GM21576 (cell line): ENCODE data around the gene CSPG4.
"Not testable (repeated sequence)": the region's sequence is repeated elsewhere in the genome, so short reads cannot be mapped to it uniquely, and the experiment has no call there.

Experiments used
- ATAC-seq: cut with Tn5 transposase; IDR thresholded peaks from one replicate; pipeline ENCODE4 v1.9.1; 2021; ENCODE audit warnings: mild to moderate bottlenecking, moderate library complexity; ENCODE audit not compliant: unreplicated experiment

CSPG4 gene

DNA sequence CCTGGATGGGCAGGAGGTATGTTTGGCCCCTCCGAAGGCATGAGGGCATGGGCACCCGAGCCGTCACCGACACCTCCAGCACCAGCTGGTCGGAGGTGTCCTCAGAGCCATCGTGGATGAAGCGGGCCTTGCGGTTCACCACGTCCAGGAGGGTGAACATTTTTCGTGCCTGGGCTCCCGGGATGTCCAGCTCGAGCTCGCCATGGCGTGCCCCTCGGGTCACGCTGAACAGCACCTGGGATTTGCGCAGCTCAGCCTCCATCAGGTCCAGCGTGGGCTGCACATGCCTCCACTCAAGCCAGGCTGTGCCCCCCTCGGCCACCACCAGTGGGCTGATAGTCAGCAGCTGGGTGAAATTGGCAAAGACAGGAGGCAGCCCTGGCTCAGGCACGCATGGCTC lies 23.2 kb downstream of the CSPG4 start:
- not testable (repeated sequence) for ATAC-seq

DNA sequence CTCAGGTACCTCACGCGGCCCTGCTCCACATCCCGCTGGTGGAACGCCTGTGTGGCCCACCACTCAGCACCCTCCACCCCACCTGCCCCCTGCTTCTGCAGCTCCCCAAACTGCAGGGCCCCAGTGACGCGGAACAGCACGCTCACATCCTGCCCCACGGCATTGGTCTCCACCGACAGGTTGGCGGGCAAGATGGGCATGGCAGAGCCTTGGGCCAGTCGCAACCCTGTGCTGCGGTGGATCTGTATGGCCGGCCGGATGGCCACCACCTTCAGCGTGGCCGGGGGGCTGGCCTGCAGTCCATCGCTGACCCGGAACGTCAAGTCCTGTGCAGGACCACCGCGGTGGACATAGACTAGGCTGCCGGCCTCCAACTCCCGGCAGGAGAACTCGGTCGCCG lies 23.8 kb downstream of the CSPG4 start:
- ATAC-seq = no peak

DNA sequence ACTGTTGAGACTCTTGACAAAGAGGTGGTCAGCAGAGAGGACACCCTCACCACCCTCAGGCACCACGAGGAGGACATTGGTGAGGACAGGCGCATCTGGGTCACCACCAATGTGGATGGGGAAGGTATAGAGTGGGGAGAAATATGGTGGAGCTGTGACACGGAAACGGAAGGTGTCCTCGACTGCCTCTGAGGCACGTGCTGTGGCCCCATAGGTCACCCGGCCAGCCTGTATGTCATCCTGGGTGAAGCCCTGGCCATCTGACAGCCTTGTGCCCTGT lies 24.4 kb downstream of the CSPG4 start:
- no peak for ATAC-seq

DNA sequence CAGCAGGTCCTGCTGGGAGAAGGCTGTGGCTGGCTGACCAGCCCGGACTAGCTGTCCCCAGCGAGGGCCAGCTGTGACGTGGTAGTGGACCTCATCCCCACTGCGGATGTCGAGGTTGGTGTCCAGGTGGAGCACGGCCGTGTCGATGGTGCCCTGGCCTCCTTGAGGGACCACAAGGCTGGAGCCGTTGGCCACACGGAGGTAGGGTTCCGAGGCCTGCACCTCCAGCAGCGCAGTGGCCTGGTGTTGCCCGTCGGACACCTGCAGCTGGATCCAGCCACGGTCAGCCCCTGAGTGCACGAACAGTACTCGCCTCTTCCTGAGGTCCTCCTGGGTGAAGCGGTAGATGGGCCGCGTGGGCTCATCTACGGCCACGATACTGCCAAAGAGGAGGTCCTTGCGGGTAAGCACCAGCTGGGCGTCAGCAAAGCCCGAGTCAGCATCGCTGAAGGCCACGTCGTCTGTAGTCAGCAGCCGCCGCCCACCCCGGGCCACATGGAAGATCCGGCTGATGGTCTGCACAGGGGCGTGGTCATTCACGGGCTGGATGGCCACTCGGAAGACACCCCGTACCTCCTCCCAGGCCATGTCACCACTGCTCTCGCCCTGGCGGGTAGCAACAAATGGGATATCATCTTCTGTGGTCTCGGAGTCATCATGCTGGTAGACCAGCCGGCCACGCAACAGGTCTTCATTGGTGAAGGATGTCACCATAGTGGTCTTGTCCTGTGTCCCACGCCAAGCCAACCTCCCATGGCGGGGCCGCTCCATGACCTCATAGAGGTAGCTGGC lies 25.0 kb downstream of the CSPG4 start:
- no peak for ATAC-seq

DNA sequence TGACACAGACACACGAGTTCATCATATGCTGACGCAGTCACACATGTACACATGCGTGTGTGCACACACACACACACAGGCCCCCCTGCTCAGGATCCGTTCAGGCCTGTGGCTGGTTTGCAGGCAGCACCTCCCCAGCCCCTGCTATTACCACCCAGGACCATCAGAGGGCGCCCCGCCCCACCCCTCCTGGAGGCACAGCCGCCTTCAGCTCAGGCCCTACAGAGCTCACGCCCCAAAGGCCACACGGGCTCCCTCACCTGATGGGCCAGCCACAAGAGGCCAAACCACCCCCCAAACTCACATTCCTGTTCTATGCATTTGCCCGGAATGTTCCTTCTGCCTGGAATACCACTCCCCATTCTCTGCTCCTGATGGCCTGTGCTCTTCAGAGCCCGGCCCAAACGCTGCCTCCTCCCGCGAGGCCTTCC lies 26.4 kb downstream of the CSPG4 start:
- not testable (repeated sequence) for ATAC-seq

DNA sequence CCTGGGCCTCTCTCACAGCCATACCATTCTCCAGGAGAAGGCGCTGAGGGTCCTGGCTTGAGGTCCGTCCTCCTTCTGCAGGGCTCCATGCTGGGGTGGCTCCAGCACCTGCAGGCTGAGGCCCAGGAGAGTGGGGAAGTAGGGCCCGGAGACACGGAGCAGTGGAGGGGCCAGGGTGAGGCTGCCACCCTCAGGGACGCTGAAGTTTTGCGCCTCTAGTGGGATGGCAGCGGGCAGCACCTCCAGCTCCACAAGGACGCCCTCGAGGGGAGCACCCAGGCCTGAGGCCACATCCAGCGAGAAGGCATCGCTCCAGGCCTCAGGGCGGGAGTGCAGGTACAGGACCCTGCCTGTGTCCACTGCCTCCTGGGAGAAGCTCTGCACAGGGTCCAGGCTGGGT lies 27.5 kb downstream of the CSPG4 start:
- no peak for ATAC-seq

DNA sequence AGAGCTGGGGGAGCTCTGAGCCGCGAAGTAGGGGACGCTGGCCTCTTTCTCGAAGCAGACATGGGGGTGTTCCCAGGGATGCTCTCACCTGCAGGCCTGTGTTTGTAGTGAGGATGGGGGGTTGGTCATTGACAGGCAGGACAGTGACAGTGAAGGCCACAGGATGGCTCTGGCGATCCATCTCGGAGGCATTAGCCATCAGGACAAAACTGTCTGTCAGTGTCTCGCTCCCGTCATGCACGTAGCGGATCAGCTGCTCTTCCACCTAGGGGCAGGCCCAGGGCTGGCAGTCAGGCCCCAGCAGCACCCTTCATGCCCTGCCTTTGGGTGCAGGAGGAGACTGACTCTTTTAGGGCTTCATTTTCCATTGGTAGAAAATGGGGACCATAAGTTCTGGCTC lies 28.0 kb downstream of the CSPG4 start:
- no peak for ATAC-seq

DNA sequence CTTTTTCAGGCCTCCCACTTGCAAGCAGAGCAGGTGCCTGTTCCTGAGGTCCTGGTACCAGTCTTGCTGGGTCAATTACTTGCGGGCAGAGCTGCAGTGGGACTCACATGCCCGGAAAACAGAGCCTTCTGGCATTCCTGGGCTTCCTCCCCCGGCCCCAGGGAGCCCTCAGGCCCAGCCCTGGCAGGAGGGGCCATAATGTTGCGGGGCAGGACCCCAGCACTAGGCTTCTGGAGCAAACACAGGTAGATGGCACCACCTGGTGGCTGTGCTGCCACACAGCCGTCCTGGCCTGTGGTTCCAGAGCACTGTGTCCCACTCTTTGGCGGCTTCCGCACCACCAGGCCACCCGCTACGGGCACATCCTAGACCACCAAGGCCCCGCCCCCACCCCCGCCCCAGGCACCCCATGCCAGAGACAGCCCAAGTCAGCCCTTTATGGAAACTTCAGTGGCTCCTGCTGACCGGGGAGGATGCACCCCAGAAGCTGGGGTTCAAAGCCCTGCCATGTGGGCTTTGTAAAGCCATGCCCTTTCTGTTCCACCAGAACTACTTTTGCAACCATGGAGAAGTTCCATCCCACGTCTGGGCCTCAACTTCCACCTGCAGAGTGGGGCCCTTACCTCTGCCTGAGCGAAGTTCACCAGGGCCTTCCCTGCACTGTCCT lies 28.9 kb downstream of the CSPG4 start:
- not testable (repeated sequence) for ATAC-seq

DNA sequence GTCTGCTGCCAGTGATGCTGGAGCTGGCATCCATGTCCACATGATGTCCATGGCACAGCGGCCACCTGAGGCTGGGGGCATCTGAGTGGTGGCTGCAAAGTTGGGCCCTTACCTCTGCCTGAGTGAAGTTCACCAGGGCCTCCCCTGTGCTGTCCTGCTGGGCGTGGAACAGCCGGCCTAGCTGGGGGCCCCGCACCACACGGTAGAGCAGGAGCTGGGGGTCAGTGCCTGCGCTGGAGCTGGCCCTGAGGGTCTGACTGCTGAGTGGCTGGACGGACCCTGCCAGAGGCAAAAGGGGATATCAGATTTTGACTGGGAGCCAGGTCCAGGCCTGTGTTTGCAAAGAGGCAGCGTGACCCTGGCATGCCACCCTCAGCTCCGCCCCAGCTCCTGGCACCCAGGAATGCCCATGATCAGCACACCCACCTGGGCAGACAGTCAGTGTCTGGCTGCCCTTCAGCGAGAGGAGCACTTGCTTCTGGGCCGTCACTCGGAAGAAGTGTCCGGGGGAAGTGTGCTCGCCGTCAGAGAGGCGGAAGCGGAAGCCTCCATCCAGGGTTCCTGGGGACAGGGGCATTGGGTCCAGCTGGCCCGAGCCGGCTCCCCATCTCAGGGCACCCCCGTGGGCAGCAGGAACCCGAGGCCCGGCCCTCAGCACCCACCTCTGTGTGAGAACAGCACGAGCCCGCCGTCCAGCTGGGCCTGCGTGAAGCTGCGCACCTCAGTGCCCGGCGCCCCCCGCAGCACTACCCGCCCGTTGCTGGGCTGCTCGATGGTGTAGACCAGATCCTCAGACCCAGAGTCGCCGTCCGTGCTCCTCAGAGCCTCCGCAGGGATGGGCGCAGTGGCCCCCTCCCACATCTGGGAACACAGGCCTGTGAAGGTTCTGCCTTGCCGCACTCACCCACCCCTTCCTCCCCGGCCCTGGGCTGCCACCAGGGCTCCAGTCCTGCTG lies 30.2 kb downstream of the CSPG4 start:
- no peak for ATAC-seq

DNA sequence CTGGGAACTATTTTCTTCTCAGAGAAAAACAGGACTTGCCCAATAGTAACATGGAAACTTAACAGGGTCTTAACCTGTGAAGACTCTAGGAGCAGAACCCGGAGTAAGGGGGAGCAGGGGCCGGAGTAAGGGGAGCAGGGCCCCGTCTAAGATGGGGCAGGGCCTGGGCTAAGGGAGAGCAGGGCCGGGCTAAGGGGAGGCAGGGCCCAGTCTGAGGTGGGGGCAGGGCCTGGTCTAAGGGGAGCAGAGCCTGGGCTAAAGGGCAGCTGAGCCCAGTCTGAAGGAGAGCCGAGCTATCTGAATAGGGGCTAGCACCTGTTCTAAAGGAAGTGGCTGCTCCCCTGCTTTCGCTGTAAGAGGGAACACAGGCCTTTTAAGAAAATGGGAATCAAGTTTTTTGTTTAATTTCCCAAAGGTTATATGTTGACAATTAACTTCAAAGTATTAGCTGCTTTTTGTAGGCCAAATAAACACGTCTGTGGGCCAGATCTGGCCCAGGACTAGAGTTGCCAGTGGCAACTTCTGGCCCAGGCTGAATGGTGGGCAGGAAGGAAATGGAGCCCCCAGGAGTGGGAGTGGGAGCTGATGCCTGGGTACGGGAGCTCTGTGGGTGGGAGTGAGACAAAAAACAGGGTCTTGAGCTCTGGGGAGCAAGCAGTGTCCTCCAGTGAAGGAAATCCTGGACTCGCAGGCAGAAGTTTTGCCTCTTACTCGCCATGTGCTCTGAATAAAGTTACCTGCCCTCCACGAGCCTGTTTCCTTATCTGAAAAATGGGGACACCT lies 32.5 kb downstream of the CSPG4 start:
- no peak for ATAC-seq

DNA sequence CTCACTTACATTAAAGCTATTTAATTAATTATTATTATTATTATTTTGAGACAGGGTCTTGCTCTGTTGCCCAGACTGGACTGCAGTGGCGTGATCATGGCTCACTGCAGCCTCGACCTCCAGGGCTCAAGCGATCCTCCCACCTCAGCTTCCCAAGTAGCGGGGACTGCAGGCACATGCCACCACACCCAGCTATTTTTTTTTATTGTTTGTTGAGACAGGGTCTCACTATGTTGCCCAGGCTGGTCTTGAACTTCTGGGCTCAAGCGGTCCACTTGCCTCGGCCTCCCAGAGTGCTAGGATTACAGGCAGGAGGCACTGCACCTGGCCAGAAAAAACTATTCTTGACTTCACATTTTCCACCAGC lies 34.3 kb downstream of the CSPG4 start:
- ATAC-seq = not testable (repeated sequence)

DNA sequence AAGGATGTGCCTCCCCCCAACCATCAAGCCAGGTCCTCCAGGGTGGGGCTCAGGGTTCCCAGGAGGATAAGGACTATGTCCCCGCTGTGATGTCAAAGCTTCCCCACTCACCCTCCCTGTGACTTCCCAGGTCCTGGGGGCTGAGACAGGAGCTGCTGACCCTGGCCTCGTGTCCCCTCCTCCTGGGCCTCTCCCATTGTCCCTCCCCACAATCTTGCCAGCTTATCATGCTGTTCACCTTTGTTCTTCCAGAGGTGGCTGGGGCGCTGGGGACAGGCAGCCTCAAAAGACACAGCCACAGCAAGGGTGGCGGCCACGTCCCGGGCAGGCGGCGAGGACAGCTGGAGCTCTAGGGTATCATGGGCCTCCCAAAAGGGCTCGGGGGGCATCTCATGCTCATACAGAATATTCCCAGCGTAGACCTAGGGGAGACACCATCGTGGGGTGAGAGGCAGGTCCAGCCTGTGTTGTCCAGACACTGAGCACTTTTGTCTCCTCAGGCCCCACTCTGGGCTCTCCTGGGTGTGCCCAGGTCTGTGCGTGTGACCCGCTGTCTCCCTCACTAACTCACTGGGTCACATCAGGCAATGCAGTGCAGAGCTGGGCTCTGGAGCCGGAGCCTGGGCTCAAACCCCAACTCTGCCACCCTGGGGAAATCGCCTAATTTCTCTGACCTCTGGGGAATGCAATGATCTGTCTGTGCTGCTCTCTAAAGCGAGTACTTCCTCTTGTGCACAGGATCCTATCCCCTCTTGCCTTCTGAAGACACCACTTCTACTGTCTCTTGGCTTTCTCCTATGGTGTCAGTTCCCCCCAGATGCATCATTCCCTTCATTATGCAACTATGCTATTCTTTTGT lies 35.0 kb downstream of the CSPG4 start:
- ATAC-seq = no peak

DNA sequence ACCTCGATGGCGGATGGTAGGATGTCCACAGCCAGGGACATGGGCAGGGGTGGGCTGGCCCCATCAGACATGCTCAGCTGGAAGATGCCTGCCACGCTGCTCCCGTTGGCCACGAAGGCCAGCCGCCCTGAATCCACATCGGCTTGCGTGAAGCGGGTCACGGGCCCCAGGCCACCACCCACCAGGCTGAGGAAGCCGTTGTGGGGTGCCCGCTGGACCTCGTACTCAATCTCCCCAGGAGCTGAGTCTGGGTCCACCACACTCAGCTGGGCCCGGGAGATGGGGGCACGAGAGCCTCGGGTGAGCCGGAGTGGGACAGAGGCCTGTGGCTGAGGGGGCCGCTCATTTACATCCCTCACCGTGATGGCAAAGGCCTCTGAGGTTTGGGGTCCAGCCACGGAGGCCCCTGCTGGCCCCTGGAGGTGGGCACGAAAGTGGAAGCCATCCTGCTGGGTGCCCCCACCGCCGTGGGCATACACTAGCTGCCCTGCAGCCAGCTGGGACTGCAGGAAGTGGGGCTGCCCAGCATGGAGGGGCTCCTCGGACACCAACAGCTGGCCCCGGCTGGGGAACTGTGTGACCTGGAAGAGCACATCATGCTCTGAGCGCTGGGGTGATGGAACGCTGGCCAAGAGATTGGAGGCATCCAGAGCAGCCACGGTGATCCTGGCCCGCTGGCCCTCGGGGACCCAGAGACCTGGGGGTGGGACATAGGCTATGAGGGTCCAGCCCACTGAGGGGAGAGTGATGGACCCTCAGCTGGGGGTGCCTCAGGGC lies 35.8 kb downstream of the CSPG4 start:
- ATAC-seq = no peak

DNA sequence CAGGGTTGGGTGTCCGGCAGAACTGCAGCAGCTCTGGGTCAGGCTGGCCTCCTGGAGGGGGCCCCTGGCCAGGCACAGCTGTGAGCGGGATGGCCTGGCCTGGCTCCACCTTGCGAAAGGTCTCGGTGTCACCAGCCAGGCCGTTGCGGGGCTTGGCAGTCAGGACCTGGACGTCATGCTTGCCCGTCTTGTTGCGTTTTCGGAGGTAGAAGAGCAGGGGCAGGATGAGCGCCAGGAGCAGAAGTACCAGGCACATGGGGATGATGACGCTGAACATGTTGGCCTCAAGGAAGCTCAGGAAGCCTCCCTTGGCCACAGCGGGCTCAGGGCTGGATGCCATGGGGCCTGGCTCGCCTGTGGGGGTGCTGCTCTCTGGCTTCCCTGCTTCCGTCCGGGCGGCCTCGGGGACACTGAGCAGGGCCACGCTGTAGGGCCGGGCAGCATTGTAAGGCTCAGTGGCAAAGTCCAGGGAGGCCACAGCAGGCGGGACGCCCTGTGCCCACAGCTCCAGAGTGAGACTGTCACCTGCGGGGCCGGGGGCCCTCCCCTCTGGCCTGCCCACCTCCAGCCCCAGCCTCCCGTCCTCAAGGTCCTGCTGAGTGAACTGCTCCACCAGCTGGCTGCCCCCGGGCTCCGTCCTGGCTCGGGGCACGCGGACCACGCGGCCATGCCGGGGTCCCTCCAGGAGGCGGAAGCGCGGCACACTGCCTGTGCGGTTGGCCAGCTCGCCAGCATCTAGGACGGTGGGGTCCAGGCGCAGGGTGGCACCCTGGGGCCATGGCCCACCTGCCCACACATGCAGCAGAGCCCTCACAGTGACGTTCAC lies 36.9 kb downstream of the CSPG4 start:
- ATAC-seq = no peak

DNA sequence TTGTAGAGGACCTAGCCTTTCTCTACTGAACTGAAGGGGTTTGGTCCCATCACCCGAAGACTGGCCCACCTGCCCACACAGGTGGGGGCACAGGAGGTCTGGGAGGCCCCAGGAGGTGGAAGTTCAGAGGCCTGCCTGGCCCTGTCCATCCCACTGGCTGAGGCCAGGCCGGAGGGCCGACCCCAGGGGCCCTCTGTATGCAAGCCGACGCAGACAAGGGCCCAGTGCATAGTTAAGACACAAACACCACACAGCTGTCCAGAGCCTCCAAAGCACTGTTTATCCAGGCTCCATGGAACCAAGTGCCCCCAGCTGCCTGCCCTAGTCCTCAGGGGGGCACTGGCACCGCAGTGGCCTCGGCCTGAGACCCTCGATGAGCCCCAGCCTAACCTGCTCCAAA lies 38.3 kb downstream of the CSPG4 start:
- no peak for ATAC-seq

DNA sequence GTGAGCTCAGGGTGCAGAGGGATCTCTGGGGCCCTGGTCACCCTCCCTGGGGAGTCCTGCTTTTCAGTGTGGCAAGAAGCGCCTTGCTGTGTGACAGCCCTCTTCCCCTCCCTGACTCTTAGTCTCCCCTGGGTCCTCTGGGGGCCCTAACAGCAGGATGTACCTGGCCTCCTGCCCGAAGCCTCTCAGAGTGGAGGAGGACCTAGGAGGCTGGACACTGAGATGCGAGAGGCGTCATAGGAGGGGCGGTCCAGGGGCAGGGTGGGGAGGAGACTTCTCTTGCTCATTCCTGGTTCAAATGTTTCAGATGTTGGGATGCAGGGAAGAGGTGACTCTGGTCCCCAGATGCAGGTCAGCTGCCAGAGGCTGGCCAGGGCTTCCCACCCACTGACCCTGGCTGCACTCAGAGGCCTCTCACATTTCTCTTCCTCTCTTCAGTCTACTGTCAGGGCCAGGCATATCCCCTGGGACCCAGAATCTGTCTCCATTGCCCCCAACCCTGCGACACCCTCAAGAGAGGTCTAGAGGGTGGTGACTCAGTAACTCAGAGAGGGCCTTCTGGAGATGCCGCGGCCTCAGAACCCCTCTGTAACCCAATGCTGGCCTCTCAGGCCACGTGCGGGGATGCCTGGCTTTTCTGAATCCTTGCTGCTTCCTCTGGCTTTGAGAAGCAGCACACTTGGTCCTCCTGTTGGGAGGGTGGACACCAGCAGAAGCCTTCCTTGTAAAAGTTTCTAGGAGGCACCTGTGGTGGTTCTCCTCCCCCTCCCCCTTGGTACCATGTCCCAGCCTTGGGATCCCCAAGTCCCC lies 39.0 kb downstream of the CSPG4 start:
- no peak for ATAC-seq

DNA sequence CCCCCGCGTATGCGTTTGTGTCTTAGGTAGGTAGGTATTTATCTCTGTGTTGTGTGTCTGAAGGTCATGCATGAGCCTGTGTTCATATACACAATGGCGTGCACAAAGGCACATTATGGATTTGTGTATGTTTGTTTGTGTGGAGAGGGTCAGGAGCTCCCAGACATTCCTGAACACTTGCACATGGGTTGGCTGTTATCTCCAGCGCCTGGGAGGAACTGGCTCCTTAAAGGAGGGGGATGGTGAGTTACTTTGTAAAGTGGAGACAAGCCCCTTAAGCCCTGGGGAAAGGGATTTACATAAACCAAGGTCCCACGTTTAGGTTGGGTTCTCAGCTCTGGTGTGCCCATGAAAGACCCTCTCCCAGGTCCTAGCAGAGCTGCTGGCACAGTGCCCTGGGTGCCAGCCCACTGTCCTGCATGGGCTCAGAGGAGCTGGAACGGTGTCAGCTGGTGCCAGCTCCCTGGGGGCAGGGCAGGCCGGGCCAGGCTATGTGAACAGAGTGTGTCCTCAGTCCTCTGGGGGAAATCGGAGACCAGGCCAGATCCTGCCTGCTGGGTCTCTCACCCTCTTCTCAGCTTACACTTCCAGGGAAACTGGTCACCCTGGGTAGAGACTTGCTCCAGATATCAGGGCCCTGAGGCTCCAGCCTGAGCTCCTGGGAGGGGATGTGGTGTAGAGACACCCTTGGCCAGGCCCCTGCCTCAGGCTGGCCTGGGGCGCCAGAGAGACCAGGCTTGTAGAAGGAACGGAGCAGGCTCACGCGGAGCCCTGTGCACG lies 39.8 kb downstream of the CSPG4 start:
- no peak for ATAC-seq
